HG02981 (cell line): ENCODE data around the gene ETFBKMT.
"Not testable (repeated sequence)": the region's sequence is repeated elsewhere in the genome, so short reads cannot be mapped to it uniquely, and the experiment has no call there.

Experiments
- ATAC-seq: cut with Tn5 transposase; IDR thresholded peaks from one replicate; pipeline ENCODE4 v1.9.1; 2021; ENCODE audit warnings: mild to moderate bottlenecking, moderate library complexity; ENCODE audit not compliant: unreplicated experiment

The ETFBKMT gene

DNA sequence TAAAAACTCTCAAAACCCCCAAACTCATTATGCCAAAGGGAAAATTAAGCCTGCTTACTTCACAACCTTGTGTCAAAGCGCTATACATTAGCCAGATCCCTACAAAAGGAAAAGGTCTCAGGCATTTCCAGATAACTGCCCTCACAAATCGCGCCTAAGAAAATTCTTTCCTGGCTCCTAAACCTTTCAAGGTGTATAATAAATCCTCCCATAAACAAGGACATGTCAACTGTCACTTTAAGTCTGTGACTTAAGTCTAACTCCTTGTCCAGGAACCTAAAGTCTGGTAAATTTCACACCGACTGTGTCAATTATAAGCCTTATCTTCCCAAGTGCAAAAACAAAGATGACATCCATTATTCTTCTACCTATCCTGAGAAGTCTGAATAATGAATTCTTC is 4.3 kb upstream of the ETFBKMT start:
- ATAC-seq, result no peak

DNA sequence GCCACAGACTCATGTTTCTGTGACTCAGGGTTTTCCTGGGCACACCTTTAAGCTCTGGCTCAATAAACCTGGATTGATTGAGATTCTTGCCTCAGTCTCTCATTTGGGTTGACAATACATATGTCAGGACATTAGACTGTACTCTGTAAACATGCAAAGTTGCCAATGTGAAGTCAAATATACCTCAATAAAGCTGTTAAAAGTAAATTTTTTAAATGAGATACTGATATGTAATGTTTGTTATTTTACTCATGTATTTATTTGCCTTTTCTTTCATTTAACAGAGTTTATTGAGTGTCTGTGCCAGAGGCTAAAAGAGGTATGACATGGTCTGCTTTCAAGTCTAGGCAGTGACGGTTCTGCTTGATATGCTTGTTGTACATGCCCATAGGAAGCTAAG is 3.7 kb upstream of the ETFBKMT start:
- ATAC-seq, result no peak

DNA sequence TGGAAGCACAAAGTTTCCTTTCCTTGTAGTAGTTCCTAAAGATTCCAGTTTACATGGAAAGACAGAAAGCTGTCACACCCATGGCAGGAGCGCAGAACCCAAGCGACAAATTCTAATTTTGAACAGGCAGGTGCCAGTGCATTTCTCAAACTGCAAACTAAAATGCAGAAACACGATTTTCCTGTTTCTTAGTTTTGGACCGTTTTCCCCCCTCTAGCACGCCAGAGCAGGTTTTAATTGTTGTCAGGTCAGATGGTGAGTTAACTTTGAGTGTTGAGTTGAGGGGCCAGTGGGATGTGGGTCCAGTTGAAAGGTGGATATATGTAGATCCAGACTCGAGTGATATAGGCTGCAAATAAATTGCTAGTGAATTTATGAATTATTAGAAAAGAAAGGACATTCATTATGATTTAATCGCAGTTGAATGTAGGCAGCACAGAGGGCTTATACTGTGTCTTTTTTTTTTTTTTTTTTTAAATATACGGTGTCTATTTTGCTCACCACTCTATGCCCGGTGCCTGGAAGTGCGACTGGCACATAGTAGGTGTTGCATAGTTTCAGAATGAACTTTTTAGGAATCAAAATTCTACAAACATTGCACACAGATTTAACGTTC is 909 bp upstream of the ETFBKMT start:
- peak; percentile 4 for ATAC-seq

DNA sequence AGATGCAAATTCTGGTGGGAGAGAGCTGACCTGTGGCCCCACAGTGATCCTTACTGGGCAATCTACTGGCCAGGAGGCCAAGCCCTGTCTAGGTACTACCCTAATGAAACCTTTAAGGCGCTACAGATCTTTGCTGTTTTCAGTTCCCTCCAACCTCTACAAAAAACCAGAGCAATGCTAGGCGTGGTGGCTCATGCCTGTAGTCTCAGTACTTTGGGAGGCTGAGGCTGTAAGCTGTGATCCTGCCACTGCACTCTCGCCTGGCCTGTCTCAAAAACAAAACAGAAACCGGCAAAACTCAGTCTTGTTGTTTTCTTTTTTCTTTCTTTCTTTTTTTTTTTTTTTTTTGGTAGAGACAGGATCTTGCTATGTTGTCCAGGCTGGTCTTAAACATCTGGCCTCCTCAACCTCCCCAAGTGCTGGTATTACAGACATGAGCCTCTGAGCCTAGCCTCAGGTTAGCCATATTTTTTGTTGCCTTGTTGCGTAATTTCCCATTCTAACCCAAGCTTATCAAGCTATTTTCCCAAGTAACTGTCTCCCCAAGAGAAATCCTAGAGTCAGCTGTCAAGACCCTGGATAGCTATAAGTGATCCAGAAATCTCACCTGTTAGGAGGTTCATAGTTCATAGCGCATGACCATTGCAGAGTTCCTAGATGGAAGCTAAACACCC is 2.8 kb downstream of the ETFBKMT start:
- ATAC-seq, result no peak

DNA sequence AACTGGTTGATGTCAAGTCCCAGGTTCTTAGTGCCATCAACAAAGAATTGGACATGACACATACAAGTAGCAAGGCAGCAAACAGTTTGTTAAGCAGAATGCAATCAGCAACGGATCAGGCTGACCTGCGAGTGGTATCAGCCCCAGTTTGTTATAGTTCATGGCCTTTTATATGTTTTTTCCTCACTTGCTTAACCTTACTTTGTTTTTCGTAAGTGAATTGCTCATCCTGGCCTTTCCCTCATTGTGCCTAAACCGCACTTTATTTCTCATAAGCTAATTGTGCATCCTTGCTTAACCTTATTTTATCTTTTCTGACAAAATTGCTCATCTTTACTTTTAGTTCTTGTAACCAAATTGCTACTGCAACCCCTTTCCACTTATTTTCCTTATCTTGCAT is 4.1 kb downstream of the ETFBKMT start:
- no peak for ATAC-seq

DNA sequence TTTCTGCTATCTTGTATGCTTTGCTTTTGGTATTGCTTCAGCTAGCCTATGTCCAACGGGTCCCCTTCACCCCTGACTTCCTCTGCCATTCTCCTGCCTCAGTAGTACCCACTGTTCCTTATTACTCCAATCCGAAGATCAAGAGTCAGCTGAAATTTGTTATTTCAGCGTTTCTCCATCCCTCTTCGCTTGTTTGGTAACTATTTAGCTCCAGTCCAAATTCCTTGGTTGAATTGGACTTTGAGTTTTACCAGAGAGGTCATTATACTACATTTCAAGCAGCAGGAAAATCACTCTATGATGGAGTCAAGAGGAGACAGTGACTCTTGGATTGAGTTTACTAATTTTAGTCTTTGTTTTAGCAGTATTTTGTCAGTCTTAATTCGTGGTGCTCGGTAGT is 4.5 kb downstream of the ETFBKMT start:
- ATAC-seq, result no peak

DNA sequence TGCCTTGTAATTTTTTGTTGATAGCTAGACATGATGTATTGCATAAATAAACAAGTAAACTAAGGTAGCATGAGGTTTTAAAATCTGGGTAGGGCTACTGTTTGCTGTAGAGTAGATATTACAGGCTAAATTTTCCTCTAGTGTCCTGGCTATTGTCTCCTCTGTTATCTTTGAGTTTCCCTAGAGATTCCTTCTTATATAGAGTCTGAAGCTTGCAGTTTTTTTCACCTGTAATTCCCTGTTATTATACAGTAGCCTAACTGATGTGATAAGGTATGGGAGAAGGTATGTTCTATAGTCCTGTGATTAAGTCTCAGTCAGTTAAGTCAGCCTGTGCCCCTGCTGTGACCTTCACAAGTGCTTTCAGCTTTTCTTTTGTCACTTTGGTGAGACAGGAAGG is 9.5 kb downstream of the ETFBKMT start:
- ATAC-seq, result no peak

DNA sequence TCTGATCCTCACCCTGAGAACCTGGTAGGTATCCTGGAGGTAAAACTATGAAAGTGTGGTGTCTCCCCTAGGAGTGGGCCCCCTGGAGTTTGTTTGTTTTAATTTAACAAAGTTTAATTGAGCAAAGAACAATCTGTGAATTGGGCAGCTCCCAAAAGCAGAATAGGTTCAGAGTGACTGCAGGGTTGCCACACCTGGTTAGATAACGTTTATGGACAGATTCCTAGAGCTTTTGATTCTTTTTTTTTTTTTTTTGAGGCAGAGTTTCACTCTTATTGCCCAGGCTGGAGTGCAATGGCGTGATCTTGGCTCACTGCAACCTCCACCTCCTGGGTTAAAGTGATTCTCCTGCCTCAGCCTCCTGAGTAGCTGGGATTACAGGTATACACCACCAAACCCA is 10.1 kb downstream of the ETFBKMT start:
- ATAC-seq, result not testable (repeated sequence)

DNA sequence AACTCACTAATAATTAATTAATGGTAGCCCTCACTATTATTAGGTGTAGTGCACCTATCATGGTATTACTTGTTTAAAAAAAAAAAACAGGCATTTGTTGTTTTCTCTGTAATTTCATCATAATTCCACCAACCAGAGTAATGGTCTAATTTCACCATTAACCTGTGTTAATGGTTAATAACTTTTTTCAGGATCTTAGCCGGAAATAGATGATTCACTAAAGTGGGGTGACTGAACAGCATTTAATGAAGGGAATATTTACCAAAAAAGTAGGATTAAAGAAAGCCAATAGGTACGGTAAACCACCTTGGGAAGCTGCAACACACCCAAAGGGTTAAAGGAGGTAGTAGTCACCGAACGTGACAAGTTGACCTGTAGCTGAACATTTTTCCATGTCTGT is 13.0 kb downstream of the ETFBKMT start:
- no peak for ATAC-seq

DNA sequence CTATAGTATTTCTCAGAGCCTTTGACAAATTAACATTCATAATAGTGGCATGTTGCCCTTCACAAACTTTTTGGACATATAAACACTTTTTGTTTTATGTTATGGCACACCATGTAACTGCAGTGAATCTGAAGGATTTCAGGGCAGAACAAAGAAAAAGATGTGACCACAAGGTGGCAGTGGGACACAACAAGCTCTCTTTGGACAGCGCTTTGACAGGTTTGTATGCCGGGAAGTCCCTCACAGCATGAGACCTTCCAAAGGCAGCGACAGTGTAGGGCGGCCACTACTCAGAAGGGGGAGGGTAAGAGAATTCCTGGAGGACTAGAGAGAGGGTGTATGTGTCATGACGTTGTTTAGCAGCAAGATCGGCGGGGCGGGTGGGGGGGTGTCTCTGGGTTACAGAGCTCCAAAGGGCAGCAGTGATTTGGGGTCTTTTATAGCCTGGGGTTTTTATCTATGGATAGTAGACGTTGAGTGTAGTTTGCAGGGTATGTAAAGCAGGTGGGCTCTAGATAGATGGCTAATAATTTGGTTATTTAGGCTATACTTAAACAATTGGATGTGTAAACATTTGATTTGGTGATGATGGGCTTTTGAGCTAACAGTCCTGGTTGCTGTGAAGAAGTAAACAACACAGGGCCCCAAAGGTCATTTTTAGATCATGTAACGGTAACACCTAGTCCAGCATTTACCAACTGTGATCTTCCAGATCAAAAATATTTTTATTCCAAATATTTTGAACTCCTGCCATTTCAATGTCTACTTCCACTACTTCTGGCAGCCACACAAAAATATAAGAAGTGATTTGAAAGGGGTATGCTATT is 22.9 kb downstream of the ETFBKMT start:
- ATAC-seq, result peak; percentile 81

DNA sequence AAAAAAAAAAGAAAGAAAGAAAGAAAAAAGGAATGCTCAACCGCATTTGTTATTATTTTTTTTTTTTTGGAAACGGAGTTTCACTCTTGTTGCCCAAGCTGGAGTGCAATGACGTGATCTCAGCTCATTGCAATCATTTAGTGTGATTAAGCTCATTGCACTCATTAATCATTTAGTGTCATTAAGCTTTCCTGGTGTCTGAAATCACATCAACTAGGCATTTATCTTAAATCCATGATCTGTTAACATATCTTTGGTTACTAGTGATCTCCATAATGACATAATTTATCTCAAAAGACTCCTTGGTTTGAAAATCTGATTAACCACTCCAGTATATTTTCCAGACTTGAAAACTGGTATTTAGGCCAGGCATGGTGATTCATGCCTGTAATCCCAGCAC is 26.3 kb downstream of the ETFBKMT start:
- ATAC-seq, result no peak

DNA sequence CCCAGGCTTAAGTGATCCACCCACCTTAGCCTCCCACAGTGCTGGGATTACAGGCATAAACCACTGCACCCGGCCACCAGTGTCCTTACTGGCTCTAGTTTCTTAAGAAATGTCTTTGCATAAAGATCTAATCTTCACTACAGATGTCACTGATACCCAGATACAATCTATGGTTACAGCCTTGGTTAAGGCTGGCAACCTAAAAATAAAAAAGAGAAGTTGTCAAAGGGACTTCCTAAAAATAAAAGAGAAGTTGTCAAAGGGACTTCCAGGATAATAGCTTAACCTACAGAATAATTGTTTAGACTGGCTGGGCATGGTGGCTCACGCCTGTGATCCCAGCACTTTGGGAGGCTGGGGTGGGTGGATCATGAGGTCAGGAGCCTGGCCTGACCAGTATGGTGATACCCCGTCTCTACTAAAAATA is 27.6 kb downstream of the ETFBKMT start:
- peak; percentile 59 for ATAC-seq

DNA sequence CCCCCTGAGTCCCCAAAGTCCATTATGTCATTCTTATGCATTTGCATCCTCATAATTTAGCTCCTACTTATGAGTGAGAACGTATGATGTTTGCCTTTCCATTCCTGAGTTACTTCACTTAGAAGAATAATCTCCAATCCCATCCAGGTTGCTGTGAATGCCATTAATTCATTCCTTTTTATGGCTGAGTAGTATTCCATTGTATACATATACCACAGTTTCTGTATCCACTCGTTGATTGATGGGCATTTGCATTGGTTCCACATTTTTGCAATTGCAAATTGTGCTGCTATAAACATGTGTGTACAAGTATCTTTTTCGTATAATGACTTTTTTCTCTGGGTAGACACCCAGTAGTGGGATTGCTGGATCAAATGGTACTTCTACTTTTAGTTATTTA is 30.4 kb downstream of the ETFBKMT start:
- ATAC-seq, result not testable (repeated sequence)

DNA sequence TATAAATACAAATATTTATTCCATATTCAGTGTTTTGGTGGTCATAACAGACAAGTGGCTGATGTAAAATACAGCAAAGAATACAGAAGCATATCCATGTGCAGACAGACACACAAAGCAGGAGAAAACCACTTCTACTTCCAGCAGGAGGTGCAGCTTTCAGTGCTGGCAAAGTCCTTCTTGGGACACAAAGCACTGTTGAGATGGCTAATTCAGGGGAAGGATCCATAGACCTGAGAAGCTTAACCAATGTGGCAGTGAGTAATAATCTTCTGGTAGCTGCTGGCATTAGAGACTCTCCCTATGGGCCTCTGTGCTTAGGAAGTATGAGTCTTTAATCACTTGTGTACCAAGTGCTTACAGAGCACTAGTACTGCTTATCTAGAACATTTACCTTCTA is 42.6 kb downstream of the ETFBKMT start:
- no peak for ATAC-seq

DNA sequence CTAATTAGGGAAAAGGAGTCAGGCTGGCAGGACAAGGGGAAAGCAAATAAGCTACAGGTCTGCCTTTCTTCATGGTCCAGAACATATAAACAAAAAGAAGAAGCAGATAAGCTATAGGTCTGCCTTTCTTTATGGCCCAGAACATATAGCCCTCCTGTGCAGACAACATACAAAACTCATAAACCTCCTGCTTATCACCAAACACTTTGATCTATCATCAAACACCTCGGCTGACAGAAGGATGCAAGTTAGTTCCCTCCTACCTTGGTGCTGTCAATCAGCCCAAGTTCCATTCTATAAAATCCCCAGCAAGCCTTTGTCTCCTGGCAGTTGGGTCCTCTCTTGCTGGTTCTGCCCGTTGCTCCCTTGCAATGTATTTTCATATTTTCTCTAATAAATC is 46.1 kb downstream of the ETFBKMT start:
- ATAC-seq, result no peak

DNA sequence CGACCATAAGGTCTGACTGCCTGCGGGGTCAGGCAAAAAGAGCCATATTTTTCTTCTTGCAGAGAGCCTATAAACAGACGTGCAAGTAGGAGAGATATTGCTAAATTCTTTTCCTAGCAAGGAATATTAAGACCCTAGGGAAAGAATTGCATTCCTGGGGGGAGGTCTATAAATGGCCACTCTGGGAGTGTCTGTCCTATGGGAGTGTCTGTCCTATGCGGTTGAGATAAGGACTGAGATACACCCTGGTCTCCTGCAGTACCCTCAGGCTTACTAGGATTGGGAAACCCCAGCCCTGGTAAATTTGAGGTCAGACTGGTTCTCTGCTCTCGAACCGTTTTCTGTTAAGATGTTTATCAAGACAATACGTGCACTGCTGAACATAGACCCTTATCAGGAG is 48.6 kb downstream of the ETFBKMT start:
- ATAC-seq, result not testable (repeated sequence)

DNA sequence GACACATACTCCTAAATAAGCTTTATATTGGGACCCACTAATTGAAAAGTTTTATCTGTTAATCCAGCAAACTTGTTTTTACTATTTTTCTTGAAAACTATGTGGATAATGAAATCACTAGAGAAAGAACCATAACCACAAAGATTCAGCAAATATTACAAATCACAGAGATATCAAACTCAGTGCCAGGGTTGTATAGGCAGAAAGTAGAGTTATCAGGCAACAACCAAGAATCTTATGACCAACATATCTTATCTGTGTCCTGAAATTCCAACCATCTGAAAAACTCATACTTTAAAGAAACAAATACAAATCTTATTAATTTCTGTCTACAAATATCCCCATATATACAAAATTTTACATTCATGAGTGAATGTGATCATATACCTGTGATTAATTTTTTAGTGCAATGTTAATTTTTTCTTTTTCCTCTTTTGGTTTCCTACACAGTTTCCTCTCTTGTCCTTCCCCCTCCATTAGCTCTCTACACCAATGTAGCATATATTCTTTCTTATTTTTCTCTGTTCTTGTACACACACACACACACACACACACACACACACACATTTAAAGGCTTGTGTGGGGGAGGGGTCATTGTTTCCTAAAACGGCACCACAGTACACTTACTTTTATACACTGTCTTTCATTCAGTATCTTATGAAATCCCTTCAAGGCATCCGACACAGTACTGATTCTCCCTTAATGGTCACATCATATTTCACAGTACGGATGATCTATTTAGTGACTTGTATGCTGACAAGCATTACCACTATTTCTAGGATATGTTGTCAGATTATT is 50.7 kb downstream of the ETFBKMT start:
- no peak for ATAC-seq

DNA sequence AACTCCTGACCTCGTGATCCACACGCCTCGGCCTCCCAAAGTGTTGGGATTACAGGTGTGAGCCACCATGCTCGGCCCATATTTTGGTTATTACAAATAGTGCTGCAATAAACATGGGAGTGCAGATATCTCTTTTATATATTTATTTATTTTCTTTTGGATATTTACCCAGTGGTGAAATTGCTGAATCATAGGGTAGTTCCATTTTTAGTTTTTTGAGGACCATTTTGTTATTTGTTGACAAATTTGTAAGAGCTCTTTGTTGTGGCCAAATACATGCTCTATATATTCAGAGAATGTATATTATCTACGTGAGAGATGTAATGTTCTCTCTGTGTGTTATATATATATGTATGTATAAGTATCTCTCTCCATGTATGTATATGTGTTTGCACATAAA is 53.4 kb downstream of the ETFBKMT start:
- no peak for ATAC-seq

DNA sequence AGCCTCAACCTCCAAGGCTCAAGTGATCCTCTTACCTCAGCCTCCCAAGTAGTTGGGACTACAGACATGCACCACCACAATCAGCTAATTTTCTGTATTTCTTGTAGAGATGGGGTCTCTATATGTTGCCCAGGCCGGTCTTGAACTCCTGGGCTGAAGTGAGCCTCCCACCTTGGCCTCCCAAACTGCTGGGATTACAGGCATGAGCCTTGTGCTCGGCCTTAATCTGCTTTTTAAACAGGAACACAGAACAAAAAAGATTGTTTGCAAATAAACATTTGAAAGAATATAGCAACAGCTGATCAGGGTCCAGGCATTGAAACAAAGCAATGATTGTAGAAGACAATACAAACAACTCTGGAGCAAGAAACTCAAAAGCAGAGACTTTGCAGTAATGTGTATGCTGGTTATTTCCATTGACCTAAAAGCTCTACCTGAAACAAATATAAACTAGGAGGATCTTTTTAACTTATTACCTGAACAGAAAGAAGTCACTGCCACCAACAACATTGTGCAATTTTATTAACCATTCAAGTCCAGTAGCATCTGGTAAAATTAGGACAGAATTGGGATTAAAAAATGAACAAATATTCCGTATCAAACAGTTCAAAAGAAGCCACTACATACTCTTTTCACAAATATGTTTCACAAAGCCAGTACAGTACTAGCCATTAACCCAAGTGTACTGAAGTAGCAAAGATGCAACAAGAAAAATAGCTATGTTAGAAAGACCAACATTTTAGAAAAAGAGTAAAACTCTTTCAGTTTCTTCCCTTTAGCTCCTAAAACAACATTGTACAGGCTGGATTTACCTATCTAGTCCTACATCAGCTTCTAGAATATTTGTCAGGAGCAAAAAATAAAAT is 55.2 kb downstream of the ETFBKMT start:
- ATAC-seq, result no peak

DNA sequence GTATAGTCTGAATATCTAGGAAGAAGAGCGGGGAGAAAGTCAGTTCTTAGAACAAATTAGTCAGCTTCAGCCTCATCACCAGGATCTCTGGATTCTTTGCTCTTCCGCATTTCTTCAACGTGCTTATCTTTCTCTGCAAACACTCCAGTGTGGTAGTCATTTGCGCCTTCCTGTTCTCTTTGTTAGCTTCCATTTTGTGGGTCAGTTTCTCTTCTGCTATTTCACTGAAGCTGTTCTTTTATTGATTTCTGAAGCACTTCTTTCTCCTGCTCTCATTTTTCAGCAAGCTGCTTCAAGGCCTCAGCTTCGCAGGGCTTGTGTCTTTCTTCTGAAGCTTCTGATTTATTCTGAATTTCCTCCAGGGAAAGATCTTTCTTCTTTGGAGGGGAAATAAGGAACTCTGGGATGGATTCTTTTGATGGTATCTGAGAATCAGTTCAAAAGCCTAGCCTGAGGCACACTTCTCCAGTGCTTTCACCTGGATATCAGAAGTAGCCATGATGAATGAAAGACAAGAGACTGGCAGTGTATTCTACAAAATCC is 55.9 kb downstream of the ETFBKMT start:
- ATAC-seq, result peak; percentile 57
